IPS-18c (cell line): Measurements from ENCODE around the gene COBL.

Experiments used
- H3K4me3 ChIP-seq: 2 replicates; pipeline ENCODE4 v1.7.0; 2013; ENCODE audit warnings: low read depth, mild to moderate bottlenecking, low read length, moderate library complexity; ENCODE audit not compliant: insufficient read depth
- H3K9me3 ChIP-seq: one replicate; pipeline ENCODE4 v1.6.1; 2013; ENCODE audit warnings: mild to moderate bottlenecking, low read length, moderate library complexity; ENCODE audit not compliant: control insufficient read depth, insufficient read depth

Gene COBL

DNA sequence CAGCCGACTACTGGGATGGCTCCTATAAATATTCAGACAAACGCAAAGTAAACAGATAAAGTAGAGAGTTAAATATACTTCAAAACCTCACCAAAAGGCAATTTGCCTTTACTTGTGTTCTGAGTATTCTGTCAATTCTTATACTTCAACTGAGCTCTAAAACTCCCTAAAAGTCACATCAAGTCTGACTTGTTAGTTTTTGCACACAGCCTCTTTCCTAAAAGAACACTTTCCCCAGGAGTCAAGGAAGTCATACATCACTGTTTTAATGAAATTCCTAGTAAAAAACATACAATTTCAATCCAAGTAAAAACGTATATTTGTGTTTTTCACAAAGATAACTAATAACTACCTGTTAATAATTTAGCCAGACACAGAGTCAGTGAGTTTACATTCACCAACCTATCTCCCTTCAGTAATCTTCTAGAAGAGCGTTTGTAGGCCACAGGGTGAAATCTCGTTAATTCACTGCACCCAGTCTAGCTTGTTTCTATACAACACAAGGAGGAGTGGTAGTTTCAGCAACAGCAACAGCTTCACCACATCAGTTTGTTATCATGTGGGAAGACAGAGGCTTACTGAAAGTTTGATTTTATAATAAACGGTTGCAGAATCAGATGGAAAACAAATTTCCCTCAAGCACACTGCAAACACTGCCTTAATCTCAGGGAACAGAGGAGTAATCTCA is 2.7 kb downstream of the COBL start:
- Histone ChIP-seq H3K4me3 (no peak overlapping the region), H3K9me3 (peaks cover 2% of the 10 kb centered on the region)

DNA sequence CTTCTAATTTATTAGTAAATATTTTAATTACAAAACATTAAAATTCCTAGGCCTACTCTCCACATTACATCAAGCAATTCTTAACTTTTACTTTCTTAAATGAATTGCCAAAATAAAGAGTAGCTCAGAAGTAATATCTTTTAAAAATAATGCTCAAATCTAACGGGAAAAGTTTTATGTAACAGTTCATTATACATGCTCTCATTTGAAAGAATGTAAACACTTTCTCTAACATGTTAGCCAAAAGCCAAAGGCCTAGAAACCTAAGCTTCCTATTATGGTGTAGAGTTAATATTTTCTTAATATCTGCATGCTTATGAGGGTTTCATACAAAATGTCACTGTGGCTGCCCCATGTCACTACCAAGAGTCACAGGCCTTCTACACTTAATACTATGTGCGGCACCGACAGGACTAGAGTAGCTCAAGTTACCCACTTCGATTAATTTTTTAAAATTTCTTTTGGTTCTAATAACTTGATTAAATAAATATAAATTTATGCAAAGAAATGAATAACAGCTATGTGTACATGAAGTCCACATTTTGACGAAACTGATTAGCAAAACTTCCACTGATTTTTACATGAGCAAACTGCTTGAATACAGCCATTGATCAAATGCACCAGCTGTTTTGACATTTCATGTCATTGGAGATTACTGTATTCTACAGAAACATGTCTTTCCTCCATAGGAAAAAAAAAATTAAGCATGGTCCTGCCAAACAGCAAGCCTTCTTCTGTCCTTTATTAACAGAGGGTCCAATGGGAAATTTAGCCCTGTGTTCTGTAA is 3.5 kb downstream of the COBL start:
- Histone ChIP-seq H3K4me3 (no peak overlapping the region), H3K9me3 (peaks cover 2% of the 10 kb centered on the region)

DNA sequence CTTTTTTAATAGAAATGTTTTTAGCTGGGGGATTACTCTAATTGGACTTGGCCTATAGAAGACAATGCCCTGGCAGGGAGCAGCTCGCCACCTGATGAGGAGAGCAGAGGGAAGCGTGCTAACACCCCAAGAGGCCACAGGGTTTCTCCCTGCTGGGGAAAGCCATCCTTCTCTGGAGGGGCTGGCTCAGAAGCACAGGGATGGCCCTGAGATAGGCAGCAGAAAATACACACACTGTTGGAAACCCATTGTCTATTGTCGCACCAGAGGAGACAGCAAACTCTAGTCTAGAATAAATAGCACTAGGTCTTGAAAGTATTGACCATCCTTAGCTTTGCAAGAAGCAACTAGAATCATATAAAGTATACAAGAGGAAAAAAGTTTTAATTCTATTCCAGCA is 5.4 kb downstream of the COBL start:
- Histone ChIP-seq H3K4me3 (no peak overlapping the region), H3K9me3 (no peaks in the 10 kb centered on the region)

GRCh38 chr7:51310131-51310583 is 6.5 kb downstream of the COBL start:
- H3K9me3 ChIP-seq, result no peaks in the 10 kb centered on the region
- H3K4me3 ChIP-seq, result no peak overlapping the region

GRCh38 chr7:51309361-51310130 is 7.1 kb downstream of the COBL start:
- H3K9me3 ChIP-seq, result no peaks in the 10 kb centered on the region
- H3K4me3 ChIP-seq, result no peak overlapping the region

DNA sequence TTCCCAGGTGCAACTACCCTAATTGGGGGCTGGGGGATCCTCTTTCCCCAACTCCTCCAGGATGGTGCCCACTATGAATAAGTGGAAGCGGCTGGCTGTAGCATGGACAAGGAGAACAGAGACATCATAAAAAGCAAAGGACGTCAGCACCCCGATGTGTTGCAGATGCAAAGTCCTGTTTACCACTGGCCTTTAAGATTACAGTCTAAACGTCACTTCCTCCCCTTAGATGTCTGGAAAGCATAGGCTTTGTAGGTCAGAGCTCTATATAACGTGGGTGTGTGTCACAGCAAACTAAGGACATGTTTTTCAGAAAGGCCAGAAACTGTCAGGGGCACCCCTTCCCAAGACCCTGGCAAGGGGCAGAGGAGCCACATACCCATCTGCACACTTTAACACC is 7.9 kb downstream of the COBL start:
- H3K9me3 ChIP-seq, result no peaks in the 10 kb centered on the region
- no peak overlapping the region for H3K4me3 ChIP-seq

GRCh38 chr7:51308265-51308664 is 8.3 kb downstream of the COBL start:
- Histone ChIP-seq H3K9me3 (no peaks in the 10 kb centered on the region), H3K4me3 (no peak overlapping the region)

GRCh38 chr7:51307651-51308210 is 8.9 kb downstream of the COBL start:
- Histone ChIP-seq H3K9me3 (no peaks in the 10 kb centered on the region), H3K4me3 (no peak overlapping the region)

DNA sequence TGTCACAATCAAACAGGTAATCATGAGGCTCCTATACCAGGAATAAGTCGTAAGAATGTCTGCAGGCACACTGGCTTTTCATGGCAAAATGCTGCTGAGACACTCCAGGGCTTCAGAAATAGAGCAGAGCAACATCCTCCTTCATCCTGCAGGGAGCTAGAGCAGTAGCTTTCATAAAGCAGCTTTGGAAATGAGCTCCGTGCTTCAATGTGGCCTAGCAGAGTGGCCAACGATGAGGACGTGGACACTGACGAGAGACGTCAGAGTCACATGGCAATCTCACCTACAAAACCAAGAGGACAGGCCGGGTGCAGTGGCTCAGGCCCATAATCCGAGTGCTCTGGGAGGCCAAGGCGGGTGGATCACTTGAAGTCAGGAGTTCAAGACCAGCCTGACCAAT is 9.8 kb downstream of the COBL start:
- Histone ChIP-seq H3K9me3 (no peaks in the 10 kb centered on the region), H3K4me3 (no peak overlapping the region)

DNA sequence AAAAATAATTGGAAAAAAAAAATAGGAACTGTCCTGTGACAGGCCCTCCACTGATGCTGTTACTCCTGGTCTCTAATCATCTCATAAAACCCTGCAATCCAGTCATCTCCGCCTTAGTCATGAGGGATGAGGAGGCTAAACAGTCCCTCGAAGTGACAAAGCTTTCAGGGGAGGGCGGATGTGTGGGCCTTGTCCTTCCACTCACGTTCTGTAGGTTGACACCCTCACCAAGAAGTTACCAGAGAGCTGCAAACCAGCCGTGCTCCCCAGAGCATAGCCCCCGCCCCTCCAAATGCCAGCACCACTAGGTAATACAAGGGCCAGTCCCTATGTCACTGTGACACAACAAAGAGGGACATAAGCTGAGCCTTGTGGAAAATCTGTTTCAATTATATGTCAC is 11.9 kb downstream of the COBL start:
- no peaks in the 10 kb centered on the region for H3K9me3 ChIP-seq
- H3K4me3 ChIP-seq, result no peak overlapping the region

GRCh38 chr7:51303142-51303525 is 13.5 kb downstream of the COBL start:
- no peak overlapping the region for H3K4me3 ChIP-seq
- H3K9me3 ChIP-seq, result no peaks in the 10 kb centered on the region

- Histone ChIP-seq H3K4me3 (no peak overlapping the region), H3K9me3 (no peaks in the 10 kb centered on the region)
Observed at GRCh38 chr7:51301806-51302205, 14.8 kb downstream of the COBL start.

GRCh38 chr7:51300762-51301674 is 15.6 kb downstream of the COBL start:
- no peak overlapping the region for H3K4me3 ChIP-seq
- H3K9me3 ChIP-seq, result no peaks in the 10 kb centered on the region

DNA sequence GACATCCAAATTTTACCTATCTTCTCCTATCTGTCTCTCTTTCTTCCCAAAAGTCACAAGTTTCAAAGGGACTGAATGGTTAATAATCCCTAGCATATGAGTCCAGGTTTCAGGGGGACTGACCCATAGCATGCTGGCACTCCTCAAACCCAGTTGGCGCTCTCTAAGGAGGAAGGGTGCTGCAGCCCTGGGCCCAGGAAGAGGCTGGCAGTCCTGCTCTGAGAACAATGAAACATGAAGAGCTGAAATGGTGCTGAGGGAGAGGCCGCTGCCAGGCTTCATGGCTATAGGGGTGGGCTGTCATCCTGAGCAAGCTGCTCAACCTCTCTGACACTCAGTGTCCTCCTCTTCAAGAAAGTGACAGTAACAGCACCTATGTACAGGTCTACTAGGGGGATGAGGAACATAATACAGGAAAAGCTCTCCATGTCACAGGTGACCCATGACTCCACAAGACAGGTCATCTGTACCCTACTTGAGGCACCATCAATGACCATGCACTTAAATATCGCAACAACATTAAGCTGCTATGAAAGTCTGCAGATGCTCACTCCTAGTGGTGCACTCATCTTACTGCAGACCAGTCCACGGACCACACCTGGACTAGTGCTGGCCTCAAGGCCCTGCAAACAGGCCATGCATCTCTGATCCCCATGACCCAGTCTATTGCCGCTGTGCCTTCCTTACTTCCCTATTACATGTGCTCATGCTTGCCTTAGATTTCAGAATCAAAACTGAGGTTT is 17.0 kb downstream of the COBL start:
- H3K9me3 ChIP-seq, result no peaks in the 10 kb centered on the region
- H3K4me3 ChIP-seq, result no peak overlapping the region

DNA sequence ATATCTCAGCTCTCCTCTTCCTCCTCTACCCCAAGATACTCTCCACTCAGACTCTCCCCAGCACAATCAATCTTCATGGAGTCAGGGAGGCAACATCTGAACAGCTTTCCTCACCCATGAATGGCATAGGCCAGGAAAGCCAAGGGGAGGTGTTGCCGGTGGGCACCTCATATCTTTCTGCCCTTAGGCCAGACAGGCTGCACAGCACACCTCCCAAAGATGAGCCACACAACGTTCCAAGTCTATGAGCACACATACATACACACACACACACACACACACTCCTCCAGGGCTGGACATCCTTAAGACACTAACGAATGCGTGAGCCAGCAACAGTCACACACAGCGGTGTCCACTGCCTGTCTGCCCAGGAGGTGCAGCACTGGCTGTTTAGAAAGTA is 17.7 kb downstream of the COBL start:
- Histone ChIP-seq H3K9me3 (no peaks in the 10 kb centered on the region), H3K4me3 (no peak overlapping the region)

GRCh38 chr7:51297986-51298385 is 18.6 kb downstream of the COBL start:
- Histone ChIP-seq H3K4me3 (no peak overlapping the region), H3K9me3 (no peaks in the 10 kb centered on the region)
